ENCODE results near the gene FBLL1.

FBLL1 gene

GRCh38 chr5:168502563-168503237 lies 26.4 kb upstream of the FBLL1 start:
- Histone ChIP-seq H3K27ac (ENCODE audit: low read depth, low read length) (no peak overlapping the region), H3K79me2 (ENCODE audit: insufficient read depth, low read length) (no peaks in the 10 kb centered on the region), H4K20me1 (ENCODE audit: low read depth, low read length) (no peaks in the 10 kb centered on the region), H3K4me3 (ENCODE audit: insufficient read depth, low read length, poor library complexity, severe bottlenecking) (no peak overlapping the region), H3K4me2 (ENCODE audit: low read depth, low read length, poor library complexity, severe bottlenecking) (no peak overlapping the region), H3K36me3 (ENCODE audit: low read length) (peaks cover 38% of the 10 kb centered on the region; the same call in 1 of the 2 replicates), H2AFZ (ENCODE audit: low read depth, low read length, severe bottlenecking) (no peak overlapping the region), H3K9ac (ENCODE audit: low read length) (no peak overlapping the region), H3K9me3 (ENCODE audit: insufficient read depth, low read length) (no peaks in the 10 kb centered on the region), H3K9me2 (replicated peaks; ENCODE audit: insufficient read depth, low read length) (no peaks in the 10 kb centered on the region), H3K27me3 (ENCODE audit: low read length) (no peaks in the 10 kb centered on the region), H3F3A (ENCODE audit: insufficient read depth) (0 out of 2 replicates have a peak, but pooled peaks cover 2% of the 10 kb centered on the region)
- no peak for TF ChIP-seq EZH2phosphoT487 (conservative IDR thresholded peaks at IDR 0.05; ENCODE audit: low read length)
- TF ChIP-seq, protein P1, sequence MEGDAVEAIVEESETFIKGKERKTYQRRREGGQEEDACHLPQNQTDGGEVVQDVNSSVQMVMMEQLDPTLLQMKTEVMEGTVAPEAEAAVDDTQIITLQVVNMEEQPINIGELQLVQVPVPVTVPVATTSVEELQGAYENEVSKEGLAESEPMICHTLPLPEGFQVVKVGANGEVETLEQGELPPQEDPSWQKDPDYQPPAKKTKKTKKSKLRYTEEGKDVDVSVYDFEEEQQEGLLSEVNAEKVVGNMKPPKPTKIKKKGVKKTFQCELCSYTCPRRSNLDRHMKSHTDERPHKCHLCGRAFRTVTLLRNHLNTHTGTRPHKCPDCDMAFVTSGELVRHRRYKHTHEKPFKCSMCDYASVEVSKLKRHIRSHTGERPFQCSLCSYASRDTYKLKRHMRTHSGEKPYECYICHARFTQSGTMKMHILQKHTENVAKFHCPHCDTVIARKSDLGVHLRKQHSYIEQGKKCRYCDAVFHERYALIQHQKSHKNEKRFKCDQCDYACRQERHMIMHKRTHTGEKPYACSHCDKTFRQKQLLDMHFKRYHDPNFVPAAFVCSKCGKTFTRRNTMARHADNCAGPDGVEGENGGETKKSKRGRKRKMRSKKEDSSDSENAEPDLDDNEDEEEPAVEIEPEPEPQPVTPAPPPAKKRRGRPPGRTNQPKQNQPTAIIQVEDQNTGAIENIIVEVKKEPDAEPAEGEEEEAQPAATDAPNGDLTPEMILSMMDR (IDR thresholded peaks at IDR 0.05; ENCODE audit: insufficient read depth, low read length, poor library complexity, severe bottlenecking) = no peak

DNA sequence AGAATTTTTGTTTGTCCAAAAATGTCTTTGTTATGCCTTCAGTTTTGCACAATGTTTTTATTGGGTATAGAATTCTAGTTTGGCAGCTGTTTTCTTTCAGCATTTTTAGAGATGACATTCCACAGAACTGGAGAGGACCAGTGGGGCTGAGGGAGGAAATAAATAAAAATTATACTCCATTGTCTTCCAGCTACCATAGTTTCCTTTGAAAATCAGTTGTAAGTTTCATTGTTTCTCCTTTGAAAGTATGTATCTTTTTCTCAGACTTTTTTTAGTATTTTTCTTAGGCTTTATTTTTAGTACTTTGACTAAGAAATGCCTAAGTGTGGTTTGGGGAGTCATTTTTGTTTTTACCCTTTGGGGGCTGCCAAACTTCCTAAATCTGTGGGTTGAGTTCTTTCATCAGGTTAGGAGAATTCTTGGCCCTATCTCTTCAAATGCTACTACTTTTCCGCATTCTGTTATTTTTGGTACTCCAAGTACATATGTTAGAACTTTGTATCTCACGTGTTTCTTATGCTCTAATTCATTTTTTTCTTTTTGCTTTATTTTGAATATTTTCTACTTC lies 15.2 kb upstream of the FBLL1 start:
- no peaks in the 10 kb centered on the region for H3K79me2 ChIP-seq (ENCODE audit: insufficient read depth, low read length)
- no peaks in the 10 kb centered on the region for H3K27me3 ChIP-seq (ENCODE audit: low read length)
- peaks cover 76% of the 10 kb centered on the region for H3K36me3 ChIP-seq (ENCODE audit: low read length)
- H3K4me2 ChIP-seq (ENCODE audit: low read depth, low read length, poor library complexity, severe bottlenecking) = no peak overlapping the region
- no peak overlapping the region for H2AFZ ChIP-seq (ENCODE audit: low read depth, low read length, severe bottlenecking)
- no peaks in the 10 kb centered on the region for H3K9me2 ChIP-seq (replicated peaks; ENCODE audit: insufficient read depth, low read length)
- no peak overlapping the region for H3K9ac ChIP-seq (ENCODE audit: low read length)
- TF ChIP-seq EZH2phosphoT487 (conservative IDR thresholded peaks at IDR 0.05; ENCODE audit: low read length) = no peak
- TF ChIP-seq, protein P1 (IDR thresholded peaks at IDR 0.05; ENCODE audit: insufficient read depth, low read length, poor library complexity, severe bottlenecking) = no peak
- H3F3A ChIP-seq (ENCODE audit: insufficient read depth) = no peaks in the 10 kb centered on the region
- no peaks in the 10 kb centered on the region for H4K20me1 ChIP-seq (ENCODE audit: low read depth, low read length)
- no peak overlapping the region for H3K4me3 ChIP-seq (ENCODE audit: insufficient read depth, low read length, poor library complexity, severe bottlenecking)
- peaks cover 3% of the 10 kb centered on the region; the same call in 1 of the 2 replicates for H3K9me3 ChIP-seq (ENCODE audit: insufficient read depth, low read length)
- H3K27ac ChIP-seq (ENCODE audit: low read depth, low read length) = no peak overlapping the region

DNA sequence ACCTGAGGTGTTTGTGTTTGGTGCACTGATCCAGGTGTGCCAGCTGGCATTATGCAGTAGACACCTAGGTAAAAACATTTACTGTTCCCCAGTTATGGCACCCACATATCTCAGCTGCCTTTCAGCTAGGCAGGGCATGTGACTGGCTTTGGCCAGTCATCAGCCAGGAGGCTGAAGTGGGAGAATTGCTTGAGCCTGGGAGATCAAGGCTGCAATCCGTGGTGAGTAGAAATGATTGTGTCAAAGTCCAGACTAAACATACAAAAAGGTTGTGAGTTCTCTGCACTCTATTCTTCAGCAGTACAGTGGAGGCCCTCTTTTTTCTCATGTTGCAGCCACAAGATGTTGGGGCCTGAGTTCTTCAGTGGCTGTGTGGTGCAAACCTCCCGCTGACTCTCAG lies 3.2 kb upstream of the FBLL1 start:
- TF ChIP-seq, protein P1 (IDR thresholded peaks at IDR 0.05; ENCODE audit: insufficient read depth, low read length, poor library complexity, severe bottlenecking) = no peak
- no peak for TF ChIP-seq EZH2phosphoT487 (conservative IDR thresholded peaks at IDR 0.05; ENCODE audit: low read length)
- no peaks in the 10 kb centered on the region for H3K9me3 ChIP-seq (ENCODE audit: insufficient read depth, low read length)
- H3K4me3 ChIP-seq (ENCODE audit: insufficient read depth, low read length, poor library complexity, severe bottlenecking) = no peak overlapping the region
- no peak overlapping the region for H3K9ac ChIP-seq (ENCODE audit: low read length)
- no peaks in the 10 kb centered on the region for H3K27me3 ChIP-seq (ENCODE audit: low read length)
- no peaks in the 10 kb centered on the region for H4K20me1 ChIP-seq (ENCODE audit: low read depth, low read length)
- H3K9me2 ChIP-seq (replicated peaks; ENCODE audit: insufficient read depth, low read length) = no peaks in the 10 kb centered on the region
- H3K4me2 ChIP-seq (ENCODE audit: low read depth, low read length, poor library complexity, severe bottlenecking) = no peak overlapping the region
- H3F3A ChIP-seq (ENCODE audit: insufficient read depth) = no peaks in the 10 kb centered on the region
- no peak overlapping the region for H3K27ac ChIP-seq (ENCODE audit: low read depth, low read length)
- no peaks in the 10 kb centered on the region for H3K36me3 ChIP-seq (ENCODE audit: low read length)
- no peaks in the 10 kb centered on the region for H3K79me2 ChIP-seq (ENCODE audit: insufficient read depth, low read length)
- no peak overlapping the region for H2AFZ ChIP-seq (ENCODE audit: low read depth, low read length, severe bottlenecking)
